Umbilical cord (tissue), 2 donors: Measurements from ENCODE around the gene LAMA3. TPM values are rescaled to one million over a fixed set of nuclear protein-coding genes. Genes with fewer than 3 reads are reported as not detected.

Experiments
- DNase-seq: peaks from one replicate; pipeline ENCODE4 v3.0.0-alpha.2; 2015; ENCODE audit warnings: low spot score
- total RNA-seq: library from RNA; depleted of rRNA; stranded (reverse); fragments of >200 nt; gene quantifications from one replicate; pipeline ENCODE4 v1.2.3, GENCODE V29; 2014; ENCODE audit warnings: low replicate concordance; ENCODE audit not compliant: insufficient read depth

The LAMA3 gene
- total RNA-seq, 1 donor from 2014 or later, result 50.6 TPM

DNA sequence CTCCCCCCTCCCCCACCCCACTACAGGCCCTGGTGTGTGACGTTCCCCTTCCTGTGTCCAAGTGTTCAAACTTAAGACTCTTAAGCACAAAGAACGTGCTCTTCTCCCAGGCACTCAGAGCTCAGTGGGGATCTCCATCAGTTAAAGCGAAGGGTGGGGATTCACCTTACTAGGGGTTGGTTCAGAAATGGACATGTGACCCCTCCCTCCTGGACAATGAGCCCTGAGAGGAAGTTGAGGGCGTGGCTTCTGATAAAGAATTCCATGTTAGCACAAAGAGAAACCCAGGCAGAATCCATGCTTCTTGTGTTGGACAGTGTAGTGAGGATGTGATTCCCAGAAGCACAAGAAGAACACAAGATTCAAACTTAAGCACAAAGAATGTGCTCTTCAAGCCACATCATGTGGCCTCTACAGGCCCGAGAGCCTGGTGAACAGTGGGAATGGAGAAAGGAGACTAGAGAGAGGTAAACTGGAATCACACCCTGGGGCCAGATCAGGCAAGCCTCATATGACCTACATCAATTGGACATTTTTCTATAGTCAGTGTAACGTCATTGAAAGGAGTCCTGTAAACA, 247.2 kb downstream of the LAMA3 start:
- no peak for DNase-seq

DNA sequence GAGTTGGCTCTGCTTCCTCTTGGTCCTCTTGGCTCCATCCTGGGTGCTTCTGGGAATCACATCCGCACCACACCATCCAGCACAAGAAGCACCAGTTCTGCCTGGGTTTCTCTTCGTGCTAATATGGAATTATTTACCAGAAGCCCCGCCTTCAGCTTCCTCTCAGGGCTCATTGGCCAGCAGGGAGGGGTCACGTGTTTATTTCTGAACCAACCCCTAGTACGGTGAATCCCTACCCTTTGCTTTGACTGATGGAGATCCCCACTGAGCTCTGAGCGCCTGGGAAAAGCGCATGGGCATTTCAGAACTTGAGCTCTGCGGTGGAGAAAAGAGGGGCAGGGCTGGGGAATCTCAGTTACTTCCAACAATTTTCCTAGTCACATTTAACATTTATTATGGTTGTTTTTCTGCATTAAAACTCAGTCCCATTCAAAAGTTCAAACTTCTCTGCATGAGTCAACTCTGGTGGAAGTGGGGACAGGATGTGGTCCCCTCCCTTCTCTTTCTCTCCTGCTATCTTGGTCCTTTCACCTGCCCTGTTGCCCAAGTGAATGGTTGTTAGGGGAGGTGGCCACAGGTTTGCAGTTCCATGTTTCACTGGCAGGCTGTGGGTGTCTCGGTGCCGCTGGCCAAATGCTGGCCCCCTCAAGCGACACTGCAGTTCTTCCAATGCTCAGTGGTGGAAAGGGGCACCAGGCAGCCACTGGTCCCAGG, 248.9 kb downstream of the LAMA3 start:
- no peak for DNase-seq

DNA sequence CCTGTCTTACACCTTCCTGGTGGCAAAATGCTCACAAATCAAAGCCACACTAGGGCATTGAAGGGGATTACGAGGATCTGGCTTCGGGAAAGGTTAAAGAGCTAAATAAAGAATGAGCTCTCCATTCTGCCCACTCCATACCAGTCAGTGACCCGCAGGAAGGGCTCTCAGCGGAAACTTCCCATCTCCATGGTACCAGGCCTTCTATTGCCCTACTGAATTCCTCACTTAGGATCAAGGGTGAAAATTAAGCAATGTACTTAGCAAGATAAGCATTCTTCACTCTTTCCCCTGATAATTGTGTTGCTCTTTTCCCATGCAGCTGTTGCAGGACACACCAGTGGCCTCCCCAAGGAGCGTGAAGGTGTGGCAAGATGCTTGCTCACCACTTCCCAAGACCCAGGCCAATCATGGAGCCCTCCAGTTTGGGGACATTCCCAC, 249.7 kb downstream of the LAMA3 start:
- DNase-seq, result no peak

DNA sequence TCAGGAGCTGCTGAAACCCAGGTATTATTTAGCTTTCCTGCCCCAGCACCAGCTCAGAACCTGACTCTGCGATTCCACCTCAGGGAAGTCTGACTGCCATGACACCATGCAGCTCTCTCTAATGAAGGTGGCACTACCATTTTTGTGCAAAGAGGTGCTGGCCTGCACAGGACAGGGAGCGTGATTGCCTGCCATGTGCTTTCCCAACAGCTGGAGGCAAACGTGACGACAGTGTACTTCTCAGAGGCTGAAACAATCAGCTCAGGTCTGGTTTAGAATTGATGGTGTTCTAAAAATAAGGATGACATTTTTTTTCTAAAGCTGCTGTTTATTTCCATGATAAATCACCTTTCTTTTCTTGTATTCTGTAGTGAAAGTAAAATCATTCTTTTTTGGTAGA, 250.1 kb downstream of the LAMA3 start:
- DNase-seq, result no peak

DNA sequence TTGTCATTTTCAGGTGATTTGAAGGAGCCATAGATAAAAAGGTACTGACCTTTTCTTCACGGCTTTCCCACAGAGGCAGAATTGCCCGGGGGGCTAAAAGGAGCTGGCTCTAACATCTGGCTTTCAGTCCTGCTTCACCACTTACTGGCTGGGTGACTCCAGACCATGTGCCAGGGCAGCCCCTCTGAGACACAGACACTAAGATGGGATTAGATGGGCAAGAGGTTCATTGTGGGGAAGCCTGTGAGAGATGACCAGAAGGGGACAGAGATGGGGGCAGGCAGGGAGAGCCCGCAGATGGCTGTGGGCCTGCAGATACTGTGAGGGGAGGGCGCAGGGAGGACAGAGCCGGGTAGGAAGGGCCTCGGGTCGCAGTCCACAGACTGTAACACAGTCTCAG, 250.6 kb downstream of the LAMA3 start:
- no peak for DNase-seq

DNA sequence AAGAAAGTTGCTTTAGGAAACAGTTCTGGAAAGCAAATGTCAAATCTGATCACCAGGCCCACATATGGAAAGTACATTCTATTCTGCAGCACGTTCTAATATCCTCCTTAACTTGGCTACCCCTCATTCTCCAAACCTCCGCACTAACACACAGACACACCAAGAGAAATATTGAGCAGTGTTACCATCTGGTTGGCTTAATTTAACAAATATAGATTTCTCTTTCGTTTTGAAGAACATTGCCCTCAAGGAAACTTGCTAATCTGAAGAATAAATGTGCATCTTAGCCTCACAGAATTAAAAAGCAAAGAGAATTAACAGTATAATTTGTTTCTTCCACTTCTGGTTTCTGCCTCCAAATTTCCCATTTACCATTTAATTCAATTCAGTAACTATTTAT, 252.5 kb downstream of the LAMA3 start:
- no peak for DNase-seq

DNA sequence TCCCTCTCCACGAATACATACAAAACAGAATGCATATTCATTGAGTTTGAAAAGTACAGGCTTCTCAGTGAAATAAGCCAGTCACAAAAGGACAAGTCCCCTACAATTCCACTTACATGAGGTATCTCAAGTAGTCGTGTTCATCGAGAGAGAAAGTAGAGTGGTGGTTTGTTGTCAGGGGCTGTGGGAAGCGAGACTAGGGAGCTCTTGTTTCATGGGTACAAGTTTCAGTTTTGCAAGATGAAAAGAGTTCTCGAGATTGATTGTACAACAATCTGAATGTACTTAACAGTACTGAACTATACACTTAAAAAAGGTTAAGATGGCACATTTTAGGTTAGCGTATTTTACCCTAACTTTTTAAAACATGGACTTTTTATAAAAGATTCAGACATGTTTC, 253.9 kb downstream of the LAMA3 start:
- no peak for DNase-seq

DNA sequence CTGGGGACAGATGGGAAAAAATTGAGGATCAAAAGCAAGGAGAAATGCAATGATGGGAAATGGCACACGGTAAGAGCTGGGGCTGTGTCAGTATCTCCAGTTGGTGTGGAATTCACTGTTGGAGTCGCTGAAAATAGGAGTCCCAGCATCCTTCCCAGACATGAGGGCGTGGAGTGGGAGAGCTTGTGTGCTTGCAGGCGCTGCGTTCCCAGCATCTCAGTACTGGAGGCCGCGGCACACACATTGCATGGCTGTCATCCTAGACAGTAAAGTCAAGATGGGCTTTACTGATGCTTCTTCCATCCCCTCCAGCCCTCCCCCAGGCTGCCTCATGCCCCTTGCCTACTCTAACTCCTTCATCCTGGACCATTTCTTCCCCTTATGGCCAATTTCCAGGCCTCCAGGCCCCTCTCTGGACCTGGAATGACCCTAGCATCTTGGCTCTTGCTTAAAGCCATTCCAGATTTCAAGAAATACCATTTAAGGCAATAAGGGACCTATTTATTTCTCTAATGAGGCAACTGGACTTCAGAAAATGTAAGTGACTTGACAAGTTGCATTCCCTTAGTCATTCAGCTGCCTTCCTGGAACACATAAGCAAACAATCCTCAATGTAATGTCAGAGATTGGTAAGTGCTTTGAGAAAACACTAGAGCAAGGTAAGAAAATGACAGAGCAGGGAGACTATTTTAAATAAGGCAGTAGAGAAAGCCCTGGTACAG, 254.8 kb downstream of the LAMA3 start:
- DNase-seq, result no peak

DNA sequence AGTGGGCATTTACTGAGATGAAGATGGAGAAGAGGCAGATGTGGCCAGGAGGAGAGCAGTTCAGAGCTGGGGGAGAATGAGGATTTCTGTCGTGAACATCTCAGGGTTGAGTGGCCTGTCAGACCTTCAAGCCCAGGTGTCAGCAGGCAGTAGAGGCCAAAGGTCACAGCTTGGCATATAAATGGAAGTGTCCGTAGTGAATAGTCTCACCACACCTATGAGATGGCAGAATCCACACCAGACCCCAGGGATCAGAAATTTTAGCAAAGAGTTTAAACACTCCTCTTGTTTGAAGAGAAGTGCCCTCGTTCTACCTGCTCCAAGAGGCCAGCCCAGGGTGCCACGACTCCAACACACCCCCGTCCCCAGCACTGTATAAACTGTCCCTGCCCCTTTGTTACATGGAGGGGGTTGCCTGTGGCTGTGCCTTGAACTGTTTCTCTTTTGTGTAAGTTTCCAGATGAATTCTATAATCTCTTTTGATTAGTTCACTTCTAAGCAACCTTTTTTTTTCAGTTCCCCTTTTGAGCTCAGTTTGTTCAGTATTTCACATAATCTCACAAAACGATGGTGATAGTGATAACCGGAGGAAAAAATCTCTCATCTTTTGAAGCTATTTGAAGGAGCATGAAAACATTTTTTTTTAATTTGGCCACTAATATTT, 256.3 kb downstream of the LAMA3 start:
- no peak for DNase-seq

DNA sequence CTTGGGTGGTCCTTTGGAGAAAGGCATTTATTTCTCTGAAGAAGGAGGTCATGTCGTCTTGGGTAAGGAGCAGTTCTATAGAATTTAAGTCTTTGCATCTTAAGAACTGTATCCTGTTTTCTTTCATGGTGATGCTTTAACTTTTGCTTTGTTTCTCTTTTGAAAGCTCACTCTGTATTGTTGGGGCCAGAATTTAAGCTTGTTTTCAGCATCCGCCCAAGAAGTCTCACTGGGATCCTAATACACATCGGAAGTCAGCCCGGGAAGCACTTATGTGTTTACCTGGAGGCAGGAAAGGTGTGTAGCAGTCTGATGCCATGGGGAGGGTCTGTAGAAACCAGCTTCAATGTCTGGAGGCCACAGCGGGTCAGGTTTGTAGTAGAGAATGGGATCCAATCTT, 260.6 kb downstream of the LAMA3 start:
- no peak for DNase-seq

DNA sequence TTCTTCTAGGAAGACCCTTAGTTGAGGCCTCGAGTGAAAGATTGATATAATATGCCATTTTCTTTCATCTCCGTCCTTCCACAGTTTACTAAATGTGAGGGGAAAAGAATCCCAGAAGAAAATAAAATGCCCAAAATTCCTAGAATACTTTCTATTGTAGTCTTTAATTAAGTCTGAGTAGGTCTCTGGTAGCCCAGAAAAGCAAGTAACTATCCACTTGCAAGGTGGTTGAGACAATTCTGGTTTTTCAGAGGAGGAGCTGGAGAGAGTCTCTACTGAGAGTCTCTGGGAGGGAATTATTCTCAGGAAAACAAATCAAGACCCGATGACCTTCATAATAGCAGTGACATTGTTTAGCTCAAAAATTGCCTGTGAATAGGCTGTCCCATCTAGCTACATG, 261.4 kb downstream of the LAMA3 start:
- DNase-seq, result no peak

DNA sequence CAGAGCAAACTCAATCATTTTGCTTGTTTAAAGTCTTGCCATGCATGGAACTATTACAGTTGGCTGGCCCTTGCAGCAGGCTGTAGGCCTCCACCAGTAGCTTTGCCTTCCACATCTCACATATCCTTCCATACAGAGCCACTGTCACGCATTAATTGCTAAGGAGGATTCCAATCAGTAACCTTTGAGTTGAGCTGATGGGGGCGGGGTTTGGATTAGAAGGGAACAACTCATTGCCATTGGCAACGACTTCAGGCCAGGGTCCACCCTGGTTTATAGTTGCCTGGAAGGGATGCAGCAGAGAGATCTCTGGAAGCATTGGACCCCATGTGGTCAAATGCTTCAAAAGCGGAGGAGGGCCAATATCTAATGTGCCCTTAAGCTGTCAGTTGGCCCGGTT, 262.0 kb downstream of the LAMA3 start:
- no peak for DNase-seq

DNA sequence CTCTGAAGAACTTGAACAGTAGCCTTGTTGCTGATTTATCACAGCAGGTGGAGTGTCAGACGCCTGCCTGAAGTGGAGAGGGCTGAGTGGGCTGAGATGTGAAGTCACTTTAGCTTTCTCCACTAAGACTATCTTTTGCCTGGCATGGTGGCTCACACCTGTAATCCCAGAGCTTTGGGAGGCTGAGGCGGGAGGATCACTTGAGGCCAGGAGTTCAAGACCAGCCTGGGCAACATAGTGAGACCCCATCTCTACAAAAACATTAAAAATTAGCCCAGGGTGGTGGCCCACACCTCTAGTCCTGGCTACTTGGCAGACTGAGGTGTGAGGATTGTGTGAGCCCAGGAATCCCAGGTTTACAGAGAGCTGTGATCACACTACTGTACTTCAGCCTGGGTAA, 264.7 kb downstream of the LAMA3 start:
- no peak for DNase-seq

DNA sequence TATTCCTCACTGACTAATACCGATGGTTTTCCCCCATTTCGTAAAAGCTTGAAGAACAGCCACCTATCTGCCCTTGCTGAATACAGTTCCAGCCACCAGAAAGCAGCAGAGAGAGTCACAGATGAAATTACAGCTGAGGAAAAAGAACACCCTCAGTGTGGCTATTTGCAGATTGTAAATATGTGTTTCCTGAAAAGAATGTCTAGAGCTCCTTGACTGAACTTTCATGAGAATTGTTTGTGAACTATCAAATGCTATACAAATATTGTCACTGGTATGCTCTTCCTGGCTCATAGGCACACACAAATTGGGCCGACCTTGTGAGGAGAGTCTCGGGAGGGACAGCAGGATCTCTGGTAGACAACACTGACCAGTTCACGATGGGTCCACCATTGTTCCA, 267.2 kb downstream of the LAMA3 start:
- DNase-seq, result no peak

DNA sequence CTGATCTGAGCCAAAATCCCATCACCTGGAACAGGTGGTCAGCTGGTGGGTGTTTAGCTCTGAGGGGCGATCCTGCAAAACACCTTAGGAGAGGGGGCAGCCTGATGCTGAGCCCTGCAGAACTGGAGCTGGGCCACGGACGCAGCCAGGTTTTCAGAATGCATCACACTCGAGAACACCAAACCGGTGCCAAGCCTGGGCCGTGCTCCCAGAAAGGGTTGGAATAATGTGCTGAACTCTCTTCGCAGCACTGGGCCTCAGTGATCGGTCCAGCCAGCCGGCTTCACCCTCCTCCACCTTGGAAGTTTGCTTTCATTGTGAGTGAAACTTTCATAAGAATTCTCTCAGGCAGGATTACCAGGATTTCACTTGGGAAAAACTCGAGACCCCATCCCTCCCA, 268.8 kb downstream of the LAMA3 start:
- DNase-seq, result peak; percentile 38

DNA sequence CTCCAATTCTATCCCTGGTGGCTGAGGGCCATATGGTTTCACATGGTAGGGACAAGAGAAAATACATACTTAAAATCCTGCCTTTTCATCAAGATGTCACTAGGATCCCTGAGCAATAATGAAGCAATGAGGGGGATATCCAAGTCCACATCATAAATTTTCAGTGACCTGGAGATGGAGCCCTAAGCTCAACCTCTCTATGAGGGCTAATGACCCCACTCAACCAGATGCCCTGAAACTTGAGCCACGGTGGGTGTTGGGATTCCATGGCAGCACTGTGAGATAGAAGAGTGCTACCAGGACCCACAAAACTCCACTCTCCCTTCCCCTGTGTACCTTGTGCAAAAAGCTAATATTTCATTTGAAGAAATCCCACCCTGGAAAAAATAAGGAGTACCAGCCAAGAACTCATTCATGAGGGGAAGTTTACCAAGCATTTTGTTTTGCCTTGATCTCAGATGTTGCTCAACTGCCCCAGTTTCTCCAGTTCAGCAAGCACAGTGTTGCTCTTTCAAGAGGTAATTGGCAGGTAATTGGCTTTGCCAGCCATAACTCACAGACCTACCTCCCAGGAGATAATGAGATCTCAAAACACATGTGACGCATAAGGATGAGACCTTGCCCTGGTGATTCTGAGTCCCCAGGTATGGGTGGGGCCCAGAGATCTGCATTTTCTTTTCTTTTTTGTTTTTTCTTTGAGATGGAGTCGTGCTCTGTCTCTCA, 274.4 kb downstream of the LAMA3 start:
- no peak for DNase-seq

DNA sequence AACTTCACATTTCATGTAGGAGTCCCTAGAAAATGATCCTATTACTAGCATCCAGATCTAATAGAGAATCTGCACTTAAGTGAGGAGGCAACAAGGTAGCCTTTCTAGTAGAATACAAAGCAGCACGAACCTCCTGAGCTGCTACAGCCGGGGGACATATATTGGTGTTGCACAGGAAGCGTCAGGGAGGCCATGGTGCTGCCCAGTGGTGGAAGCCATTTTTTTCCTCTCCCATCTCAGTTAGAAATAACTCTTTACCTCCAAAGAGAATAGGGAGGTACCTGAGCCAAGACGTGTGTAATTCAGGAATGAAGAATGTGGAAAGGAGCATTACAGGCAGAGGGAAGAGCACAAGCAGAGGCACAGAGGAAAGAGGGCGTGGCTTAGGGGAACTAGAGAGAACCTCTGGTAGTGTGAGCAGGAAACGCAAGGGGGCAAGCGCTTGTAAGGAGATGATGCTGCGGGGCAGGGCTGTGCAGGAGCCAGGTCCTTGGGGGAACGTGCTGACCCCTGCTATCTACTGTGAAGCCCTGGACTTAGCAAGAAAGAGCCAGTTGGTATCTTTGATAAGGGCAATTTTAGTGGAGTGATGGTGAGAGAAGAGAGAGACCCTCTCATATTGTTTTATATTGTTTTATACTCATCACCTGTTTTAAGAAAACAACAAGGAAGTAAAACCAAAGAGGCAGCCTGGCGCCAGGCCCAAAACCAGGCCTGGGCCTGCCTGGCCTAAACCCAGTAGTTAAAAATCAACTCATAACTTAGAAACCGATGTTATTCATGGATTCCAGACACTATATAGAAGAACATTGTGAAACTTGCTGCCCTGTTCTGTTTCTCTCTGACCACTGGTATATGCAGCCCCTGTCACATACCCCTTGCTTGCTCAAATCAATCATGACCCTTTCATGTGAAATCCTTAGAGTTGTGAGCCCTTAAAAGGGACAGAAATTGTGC, 275.3 kb downstream of the LAMA3 start:
- DNase-seq, result no peak

DNA sequence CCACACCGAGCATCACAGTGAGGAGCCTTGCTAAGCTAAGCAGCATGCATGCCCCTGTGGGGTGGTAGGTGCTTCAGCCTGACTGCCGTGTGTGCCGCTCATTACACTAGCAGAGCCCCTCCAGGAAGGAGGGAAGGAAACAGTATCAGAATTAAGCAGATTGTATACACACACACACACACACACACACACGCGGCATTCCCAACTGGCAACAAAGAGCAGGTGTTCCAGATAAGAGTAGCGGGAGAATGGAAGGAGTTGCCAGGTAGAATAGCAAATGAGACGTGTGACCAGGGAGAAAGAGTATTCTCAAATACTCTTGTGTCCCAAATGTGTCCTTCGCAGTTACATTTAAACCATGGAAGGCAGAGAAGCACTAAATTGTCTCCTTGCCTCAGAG, 277.7 kb downstream of the LAMA3 start:
- DNase-seq, result no peak

DNA sequence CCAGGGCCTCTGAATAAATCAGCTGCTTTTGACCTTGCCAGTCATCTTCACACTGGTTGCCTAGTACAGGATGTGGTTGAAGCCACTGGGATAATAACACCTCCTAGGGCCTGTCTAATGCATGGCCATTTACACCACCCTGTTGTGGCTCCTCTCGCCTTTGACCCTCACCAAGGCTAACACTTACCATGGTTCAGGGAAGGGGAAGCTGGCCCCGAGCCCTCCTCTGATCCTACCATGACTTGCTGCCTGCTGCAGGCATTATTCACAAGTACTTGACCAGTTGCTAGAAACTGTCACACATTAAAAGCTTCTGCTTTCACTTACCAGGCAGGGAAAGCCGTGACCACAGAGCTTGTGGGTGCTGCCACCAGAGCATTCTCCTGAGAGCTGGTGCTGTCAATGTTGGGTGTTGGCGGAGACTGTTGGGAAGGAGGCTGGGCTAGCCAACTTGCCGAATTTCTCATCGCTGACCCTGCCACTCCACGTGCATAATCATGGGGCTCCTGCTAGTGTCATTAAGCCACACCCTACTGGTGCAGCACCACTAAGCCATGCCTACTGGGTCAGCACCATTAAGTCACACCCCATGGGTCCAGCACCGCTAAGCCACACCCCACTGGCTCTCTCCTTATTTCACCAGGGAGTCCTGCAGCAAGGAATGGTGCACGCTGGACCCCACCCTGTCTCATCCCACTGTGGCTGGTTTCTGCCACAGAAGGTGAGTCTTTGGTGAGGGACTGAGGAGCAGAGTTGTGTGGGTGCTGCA, 278.3 kb downstream of the LAMA3 start:
- DNase-seq, result no peak
